Skin epidermis (tissue), 12 donors: ENCODE data around the gene PGAM1.
"Not testable (repeated sequence)": the region's sequence is repeated elsewhere in the genome, so short reads cannot be mapped to it uniquely, and the experiment has no call there.

ENCODE experiments used
- H3K27ac ChIP-seq, 21 experiments: fragments of 200-600 bp; sonication (generic) in 11 of 21; one replicate each; pipeline ENCODE4 v1.5.0; 2020; ENCODE audit warnings: mild to moderate bottlenecking in 3 of 21, inconsistent platforms in 2 of 21, moderate library complexity in 2 of 21
- H3K4me3 ChIP-seq, 7 experiments: fragments of 200-600 bp; sonication (generic) in 2 of 7; one replicate each; pipeline ENCODE4 v1.5.0; 2020; ENCODE audit warnings: inconsistent platforms in 2 of 7, mild to moderate bottlenecking in 2 of 7, moderate library complexity in 1 of 7

Gene PGAM1

DNA sequence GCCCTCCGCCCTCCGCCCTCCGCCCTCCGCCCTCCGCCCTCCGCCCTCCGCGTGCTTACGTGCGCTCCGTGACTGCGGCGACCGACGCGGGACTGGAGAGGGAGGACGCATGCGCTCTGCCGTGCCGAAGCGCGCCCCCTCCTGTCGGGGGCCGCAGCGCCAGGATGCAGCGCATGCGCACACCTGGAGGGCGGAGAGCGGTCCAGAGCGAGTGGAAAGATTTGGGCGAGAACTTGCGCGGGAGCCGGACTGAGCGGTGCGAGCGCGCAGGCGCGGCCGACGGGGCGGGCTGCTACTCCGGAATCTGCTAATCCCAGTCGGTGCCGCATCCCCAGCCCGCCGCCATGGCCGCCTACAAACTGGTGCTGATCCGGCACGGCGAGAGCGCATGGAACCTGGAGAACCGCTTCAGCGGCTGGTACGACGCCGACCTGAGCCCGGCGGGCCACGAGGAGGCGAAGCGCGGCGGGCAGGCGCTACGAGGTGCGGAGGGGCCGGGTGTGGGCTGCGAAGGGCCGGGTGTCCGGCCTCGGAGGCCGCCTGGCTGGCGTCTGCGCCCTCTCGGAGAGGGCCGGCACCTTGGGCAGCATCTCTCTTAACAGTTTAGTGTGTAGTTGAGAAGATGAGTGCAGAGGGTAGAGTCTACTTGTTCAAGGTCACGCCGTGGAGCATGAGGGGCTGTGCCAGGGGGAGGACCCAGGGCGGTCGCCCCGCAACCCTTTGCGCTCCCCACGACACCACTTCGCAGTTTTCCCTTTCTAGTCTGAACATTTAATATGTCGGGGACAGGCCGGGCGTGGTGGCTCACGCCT, at the start of gene PGAM1:
Gene PGAM1 (plus strand): TSS at position 228 of the 812 bp plus-strand sequence. CDS start 117 bp downstream, at position 345.
- H3K4me3 ChIP-seq = peak within 1 kb of the TSS; percentile 48 to 94 (median 73)
- peak within 1 kb of the TSS; percentile 50 to 97 (median 93) for H3K27ac ChIP-seq

DNA sequence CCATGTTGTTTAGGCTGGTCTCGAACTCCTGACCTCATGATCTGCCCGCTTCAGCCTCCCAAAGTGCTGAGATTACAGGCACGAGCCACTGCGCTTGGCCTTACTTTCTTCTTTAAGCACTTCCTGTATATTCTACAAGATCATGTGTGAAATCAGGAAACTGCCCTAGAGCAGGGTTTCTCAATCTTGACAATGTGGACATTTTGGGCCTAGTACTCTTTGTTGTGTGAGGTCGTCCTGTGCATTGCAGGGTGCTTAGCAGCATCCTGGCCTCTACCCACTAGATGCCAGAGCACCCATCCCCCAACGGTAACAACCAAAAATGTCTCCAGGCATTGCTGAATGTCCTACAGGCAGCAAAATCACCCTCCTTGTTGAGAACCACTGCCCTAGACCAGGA, 49.6 kb upstream of the PGAM1 start:
- no peak overlapping the region for H3K27ac ChIP-seq
- H3K4me3 ChIP-seq = no peak overlapping the region

DNA sequence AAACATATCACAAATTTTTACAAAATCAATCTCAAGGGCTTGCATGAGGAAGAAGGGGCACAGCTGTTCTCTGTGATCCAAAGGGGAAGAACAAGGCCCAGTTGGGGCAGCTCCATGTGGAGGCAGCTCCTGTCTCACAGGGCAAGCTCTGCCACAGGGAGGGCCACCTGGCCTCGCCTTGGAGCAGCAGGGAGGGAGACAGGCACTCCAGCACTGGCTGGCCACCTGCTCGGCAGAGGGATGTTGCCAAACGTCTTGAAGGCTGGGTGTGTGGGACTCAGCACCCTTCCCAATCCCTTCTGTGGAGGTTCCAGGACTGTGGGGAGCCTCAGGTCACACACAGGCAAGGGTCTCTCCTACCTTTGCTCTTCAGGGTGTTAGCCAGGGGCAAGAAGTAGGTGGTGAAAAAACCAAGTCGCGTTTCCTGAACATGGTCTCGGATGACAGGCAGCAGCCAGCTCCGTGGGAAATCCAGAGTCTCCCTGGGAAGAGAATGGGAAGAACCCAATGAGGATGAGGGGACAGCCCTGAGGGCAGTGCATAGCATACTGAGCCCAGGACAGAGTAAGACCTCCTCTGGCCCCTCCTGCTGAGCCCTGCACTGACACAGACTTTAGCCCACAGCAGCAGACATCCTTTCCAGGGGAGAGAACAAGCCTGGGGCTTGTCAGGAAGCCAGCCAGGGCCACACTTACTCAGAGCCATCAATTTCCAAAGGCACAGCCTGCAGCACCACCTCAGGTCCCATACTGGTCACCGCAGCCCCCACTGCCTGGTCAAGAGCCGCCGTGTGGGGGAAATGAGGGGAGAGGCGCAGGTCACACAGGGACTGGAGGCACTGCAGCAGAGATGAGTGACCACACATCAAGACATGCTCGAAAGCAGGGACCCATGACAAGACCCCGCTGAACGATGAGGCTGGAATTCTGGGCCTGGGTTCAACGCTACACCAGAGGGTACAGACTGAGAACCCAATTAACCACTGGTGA, 46.8 kb upstream of the PGAM1 start:
- H3K4me3 ChIP-seq = no peak overlapping the region
- H3K27ac ChIP-seq = no peak overlapping the region

DNA sequence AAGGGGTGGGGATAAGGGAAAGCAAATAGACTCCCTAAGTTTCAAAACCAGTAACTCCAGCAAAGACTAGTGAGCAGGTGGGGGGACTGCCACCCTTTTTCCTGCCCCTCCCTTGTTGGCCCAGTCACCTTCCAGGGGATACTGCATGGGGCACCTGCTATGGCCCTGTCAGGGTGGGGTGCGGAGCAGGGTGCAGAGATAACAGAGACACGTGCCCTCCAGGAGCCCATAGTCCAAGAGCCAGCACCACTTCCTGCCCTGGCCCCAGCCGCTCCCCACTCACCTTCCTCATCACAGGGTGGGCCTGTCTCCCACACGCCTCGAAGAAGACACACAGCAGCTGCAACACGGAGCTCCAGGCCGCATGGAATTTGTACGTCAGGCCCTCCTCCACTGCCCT, 45.5 kb upstream of the PGAM1 start:
- Histone ChIP-seq H3K27ac (no peak overlapping the region), H3K4me3 (no peak overlapping the region)

DNA sequence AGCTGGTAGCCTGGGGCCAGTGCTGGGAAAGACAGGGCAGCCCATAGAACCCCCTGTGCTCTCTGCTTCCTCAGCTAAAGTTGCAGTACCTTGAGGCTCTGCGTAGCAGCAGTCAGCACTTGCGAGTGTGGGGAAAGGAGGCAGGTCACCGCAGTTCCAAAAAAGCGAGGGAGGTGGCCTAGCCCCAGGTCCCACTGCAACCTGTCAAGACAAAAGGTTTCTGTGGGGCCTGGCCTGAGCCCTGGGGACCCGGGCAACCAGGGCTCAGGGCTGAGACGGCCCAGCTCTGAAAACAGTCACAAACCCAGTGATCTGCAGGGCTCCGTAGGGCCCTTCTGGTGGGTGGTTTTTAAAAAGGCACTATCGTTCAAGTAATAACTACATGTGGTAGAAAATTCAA, 44.4 kb upstream of the PGAM1 start:
- Histone ChIP-seq H3K27ac (no peak overlapping the region), H3K4me3 (no peak overlapping the region)

DNA sequence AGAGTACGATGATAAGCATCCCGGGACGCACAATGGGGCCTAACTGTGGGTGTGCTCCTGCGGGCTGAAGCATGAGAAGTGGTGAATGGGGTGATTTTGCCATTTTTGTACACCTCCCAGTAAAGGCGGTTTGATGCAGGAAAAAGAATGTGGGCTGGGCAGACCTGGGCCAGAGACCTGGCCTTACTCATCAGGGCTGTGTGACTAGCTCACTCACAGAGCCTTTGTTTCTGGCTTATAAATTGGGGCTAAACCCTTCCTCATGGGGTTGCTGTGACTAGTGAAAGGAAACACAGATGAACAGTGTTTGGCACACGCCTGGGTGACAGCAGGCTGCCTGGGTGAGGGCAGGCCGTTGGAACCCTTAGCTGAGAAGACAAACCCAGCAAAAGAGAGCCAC, 42.8 kb upstream of the PGAM1 start:
- H3K4me3 ChIP-seq = no peak overlapping the region
- no peak overlapping the region for H3K27ac ChIP-seq

DNA sequence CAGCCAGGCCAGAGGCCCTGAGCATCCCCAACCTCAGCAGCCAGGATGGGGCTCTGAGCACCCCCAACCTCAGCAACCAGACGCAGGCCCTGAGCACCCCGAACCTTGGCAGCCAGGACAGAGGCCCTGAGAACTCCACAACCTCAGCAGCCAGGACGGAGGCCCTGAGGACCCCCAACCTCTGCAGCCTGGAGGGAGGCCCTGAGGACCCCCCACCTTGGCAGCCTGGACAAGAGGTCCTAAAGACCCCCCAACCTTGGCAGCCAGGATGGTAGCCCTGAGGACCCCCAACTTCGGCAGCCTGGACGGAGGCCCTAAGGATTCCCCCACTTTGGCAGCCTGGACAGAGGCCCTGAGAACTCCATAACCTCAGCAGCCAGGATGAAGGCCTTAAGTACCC, 41.8 kb upstream of the PGAM1 start:
- H3K4me3 ChIP-seq = no peak overlapping the region
- no peak overlapping the region for H3K27ac ChIP-seq

DNA sequence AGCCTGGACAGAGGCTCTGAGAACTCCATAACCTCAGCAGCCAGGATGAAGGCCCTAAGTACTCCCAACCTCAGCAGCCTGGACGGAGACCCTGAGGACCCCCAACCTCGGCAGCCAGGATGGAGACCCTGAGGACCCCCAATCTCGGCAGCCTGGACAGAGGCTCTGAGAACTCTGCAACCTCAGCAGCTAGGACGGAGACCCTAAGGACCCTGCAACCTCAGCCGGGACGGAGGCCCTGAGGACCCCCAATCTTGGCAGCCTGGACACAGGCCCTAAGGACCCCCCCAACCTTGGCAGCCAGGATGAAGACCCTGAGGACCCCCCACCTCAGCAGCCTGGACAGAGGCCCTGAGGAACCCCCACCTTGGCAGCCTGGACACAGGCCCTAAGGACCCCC, 41.4 kb upstream of the PGAM1 start:
- Histone ChIP-seq H3K27ac (no peak overlapping the region), H3K4me3 (no peak overlapping the region)

DNA sequence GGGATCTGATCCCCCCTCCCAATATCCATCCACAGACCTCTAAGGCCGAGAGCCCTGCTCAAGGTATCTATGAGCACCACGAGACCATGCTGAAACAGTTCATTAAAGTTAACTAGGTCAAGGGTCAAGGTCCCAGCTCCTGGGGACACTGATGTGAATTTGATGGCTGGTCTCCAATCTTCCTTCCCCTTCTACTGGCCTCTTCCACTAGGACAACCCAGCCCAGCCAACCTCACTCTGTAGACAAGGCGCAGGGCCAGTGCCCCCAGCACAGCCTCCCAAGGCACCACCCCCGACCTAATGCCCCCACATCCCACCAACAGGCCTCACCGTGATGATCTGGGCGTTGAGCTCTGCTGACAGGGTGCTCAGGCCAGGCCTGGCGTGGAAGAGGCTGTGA, 40.4 kb upstream of the PGAM1 start:
- Histone ChIP-seq H3K4me3 (no peak overlapping the region), H3K27ac (no peak overlapping the region)

DNA sequence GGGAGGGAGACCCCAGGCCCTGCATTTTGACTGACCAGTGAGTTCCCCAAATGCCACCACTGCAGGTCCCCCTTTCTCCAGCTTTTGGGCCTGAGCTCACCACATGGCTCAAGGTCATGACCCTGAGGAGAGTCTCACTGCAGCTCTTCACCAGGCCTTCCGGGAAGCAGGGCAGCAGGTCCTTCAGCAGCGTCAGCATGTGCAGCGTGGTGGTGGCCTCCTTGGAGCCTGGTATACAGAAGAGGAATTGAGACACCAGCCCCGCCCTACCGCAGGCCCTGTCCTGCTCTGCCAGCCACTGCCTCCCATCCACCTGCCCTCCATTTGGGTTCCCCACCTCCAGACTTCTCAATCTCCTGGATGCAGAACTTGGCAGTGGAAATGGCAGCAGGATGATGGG, 37.8 kb upstream of the PGAM1 start:
- Histone ChIP-seq H3K27ac (no peak overlapping the region), H3K4me3 (no peak overlapping the region)

DNA sequence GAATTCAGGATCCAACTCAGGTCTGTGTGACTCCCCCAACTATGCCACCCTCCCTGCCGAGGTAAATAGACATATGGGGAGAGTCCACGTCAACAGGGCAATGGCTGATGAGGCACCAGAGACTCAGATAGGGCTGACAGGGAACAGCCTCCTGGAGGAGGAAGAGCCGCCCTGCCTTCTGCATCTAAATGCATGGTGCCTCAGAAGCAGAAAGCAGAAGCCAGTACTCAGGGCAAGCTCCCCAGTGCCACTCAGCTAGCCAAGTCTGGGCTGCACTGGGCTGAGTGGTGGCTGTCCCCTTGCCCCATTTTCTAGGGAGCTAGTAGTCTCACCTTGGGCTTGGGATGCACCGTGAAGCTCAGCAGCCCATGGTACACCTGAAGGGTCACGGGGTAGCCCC, 35.9 kb upstream of the PGAM1 start:
- Histone ChIP-seq H3K4me3 (no peak overlapping the region), H3K27ac (peak overlapping the region in 1 of 21 experiments; percentile 22)

DNA sequence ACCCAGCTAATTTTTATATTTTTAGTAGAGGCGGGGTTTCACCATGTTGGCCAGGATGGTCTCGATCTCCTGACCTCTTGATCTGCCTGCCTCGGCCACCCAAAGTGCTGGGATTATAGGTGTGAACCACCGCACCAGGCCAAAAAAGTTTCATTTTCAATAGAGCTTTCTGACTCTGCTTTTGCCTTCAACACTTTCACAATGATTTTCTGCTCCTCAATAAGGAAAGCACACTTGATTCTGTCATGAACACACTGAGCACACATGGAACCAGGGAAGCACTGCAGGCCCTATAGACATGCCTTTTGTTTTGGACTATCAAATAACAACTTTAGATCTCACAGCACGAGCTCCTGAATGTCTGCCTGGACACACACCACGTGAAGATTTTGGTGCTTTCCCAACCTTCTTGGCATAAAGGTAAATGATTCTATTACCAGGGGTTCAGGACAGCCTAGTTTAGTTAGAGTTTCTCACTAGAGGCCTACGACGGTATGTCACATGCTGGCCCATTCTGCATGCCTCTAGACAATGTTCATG, 32.9 kb upstream of the PGAM1 start:
- Histone ChIP-seq H3K27ac (no peak overlapping the region), H3K4me3 (no peak overlapping the region)

DNA sequence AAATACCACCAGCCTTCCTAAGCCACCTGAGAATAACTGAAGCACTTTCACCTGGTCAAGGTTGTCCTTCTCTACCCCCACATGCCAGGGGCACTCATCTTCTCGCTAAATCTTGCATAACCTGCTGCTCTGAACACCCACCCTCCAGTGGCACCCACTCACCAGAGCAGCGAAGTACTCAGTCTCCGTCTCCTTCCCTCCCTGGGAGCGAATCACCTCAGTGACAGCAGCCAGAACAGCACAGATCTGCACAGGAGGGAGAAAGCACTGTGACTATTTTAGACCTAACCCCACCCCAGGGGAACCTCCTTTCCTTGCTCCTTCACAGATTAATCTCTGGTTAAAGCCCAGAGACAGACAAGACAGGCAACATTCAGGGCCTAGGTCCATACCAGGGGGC, 29.9 kb upstream of the PGAM1 start:
- Histone ChIP-seq H3K27ac (no peak overlapping the region), H3K4me3 (no peak overlapping the region)

DNA sequence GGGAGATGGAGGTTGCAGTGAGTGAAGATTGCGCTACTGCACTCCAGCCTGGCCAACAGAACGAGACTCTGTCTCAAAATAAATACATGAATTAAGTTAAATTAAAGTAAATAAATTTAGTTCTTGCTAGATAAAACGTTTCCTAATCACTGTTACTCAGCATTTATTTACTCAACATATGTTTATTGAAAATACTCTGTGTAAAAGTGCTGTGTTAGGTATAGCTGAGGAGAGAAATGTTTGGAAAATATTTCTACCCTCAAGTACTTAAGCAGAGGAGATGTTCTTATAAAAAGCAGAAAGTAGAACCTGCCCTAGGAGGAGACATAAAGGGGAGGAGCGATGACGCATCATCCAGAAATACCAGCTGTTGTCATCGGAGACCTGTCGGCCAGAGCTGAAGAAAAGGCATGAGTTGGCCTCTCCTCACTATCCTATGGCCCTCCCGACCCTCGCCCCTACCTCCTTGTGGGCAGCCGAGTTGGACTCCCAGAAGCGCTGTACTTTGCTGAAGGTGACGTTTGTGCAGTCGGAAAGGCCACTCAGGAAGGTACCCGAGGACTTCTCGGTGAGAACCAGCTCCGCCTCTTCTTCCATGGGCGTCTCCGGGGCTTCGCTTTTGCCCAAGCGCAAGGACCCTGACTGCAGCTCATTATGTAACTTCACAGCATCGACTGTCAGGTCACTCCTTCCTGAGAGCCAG, 26.0 kb upstream of the PGAM1 start:
- peak overlapping the region; percentile 62 to 97 (median 85) for H3K4me3 ChIP-seq
- peak overlapping the region in 18 of 21 experiments; percentile 50 to 96 (median 78) for H3K27ac ChIP-seq

DNA sequence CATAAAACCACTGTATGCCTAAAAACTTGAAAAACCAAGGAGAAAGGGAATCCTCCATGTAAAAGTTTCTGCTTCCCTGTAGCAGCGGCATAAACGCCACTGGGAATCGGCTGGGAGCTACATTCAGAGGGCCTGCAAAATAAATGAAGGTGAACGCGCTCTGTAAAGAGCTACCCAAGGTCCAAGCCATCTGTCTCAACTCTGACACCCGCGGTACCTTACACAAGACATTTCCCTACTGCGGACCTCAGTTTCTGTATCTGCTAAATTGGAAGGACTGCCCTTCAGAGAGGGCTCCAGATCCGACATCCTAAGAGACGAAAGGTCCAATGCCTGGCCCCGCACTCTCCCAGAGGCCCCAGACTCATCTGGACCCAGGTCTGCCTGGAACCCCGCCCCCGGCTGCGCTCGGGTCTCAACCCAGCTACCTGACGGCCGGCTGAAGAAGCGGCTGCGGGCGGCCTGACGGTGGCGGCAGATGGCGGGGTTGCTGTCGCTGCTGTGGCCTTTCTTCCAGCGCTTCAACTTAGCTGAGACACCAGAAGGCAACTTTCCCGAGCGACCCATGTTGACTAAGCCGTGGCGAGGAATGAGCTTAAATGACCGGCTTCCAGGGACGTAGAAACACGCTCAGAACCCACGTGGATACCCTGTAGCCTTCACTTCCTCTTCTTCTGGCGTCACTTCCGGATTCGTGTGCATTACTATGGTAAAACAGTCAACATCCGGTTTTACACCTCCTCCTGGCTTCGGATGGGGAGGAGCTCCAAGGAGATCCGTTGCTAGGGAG, 25.1 kb upstream of the PGAM1 start, which contains the start of gene RRP12:
Gene RRP12 (minus strand): TSS at position 676 of the 790 bp plus-strand sequence. CDS start 109 bp downstream, at position 567.
- Histone ChIP-seq H3K4me3 (peak within 1 kb of the TSS; percentile 62 to 97 (median 85)), H3K27ac (peak within 1 kb of the TSS; percentile 24 to 96 (median 74))

DNA sequence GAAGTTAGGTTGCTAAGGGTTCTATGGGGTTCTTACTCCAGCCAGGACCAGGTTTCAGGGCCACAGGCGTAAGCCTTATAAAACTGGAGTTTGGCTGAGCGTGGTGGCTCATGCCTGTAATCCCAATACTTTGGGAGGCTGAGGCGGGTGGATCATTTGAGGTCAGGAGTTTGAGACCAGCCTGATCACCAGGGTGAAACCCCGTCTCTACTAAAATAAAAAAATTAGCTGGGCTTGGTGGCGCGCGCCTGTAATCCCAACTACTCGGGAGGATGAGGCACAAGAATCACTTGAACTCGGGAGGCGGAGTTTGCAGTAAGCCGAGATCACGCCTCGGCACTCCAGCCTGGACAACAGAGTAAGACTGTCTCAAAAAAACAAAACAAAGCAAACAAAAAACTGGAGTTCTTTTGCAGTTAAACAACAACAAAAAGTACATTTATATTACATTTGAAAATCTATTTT, 24.5 kb upstream of the PGAM1 start:
- Histone ChIP-seq H3K4me3 (peak overlapping the region; percentile 62 to 97 (median 85)), H3K27ac (peak overlapping the region in 14 of 21 experiments; percentile 50 to 89 (median 74))

DNA sequence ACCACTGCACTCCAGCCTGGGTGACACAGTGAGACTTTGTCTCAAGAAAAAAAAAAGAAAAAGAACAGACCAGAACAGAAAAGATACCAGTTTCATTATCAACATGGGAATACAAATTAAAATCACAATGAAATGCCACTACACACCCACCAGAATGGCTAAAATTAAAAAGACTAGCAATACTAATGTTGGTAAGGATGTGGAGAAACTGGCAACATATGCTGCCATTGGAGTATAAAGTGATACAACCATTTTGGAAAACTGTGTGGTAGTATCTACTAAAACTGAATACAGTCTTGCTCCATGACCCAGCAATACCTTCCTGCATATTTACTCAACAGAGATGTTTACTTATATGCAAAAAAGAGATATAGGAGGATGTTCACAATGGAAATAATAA, 21.9 kb upstream of the PGAM1 start:
- H3K4me3 ChIP-seq = no peak overlapping the region
- H3K27ac ChIP-seq = no peak overlapping the region

DNA sequence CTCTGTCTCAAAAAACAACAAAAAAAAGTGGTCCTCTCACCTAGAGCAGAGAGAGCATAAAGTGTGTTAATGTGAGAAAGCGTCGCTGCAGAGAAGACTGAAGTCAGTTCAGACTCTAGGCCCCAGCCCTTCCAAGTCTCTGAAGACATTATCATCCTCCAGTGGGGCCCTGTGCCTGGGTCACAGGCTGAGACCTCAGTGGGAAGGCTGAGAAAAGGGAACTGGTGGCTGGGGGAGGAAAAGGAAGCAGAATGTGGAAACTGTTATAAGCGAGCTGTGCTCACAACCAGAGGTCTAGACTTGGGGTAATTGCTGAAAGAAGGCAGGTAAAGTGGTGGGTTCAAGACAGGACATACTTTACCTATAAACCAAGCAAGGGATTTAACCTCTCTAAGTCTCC, 19.9 kb upstream of the PGAM1 start:
- H3K27ac ChIP-seq = peak overlapping the region in 9 of 21 experiments; percentile 14 to 70 (median 43)

DNA sequence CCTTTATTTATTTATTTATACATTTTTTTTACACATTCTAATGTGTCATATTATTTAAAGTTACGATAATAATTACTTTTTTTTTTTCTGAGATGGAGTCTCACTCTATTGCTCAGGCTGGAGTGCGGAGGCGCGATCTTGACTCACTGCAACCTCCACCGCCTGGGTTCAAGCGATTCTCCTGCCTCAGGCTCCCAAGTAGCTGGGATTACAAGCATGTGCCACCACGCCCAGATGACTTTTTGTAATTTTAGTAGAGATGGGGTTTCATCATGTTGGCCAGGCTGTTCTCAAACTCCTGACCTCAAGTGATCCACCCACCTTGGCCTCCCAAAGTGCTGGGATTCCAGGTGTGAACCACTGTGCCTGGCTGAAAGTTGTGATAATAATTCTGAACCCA, 19.5 kb upstream of the PGAM1 start:
- not testable (repeated sequence) for H3K4me3 ChIP-seq
- H3K27ac ChIP-seq = peak overlapping the region in 9 of 21 experiments; percentile 29 to 70 (median 50)

More for the DNA sequence above, 19.9 kb upstream of the PGAM1 start:
- no peak overlapping the region for H3K4me3 ChIP-seq
